Type B pancreatic cell (in vitro differentiated cells): Measurements from ENCODE around the gene PHTF2. TPM values are rescaled to one million over a fixed set of nuclear protein-coding genes. Genes with fewer than 3 reads are reported as not detected.

Experiments used
- DNase-seq: peaks from one replicate; pipeline ENCODE4 v3.0.0; 2021; ENCODE audit warnings: mixed read lengths; ENCODE audit not compliant: unreplicated experiment; ENCODE audit errors: extremely low spot score
- H3K27ac Mint-ChIP-seq: 2 replicates; pipeline ENCODE4 v1.8.0; 2021; ENCODE audit warnings: mild to moderate bottlenecking, mixed read lengths
- H3K27me3 Mint-ChIP-seq: 2 replicates; pipeline ENCODE4 v1.8.0; 2021; ENCODE audit warnings: mixed read lengths
- H3K36me3 Mint-ChIP-seq: 2 replicates; pipeline ENCODE4 v1.8.0; 2021; ENCODE audit warnings: mixed read lengths
- H3K4me1 Mint-ChIP-seq: one replicate; pipeline ENCODE4 v1.8.0; 2021; ENCODE audit warnings: mixed read lengths; ENCODE audit not compliant: unreplicated experiment
- H3K4me3 Mint-ChIP-seq: 2 replicates; pipeline ENCODE4 v1.8.0; 2021; ENCODE audit warnings: mild to moderate bottlenecking, mixed read lengths
- H3K9me3 Mint-ChIP-seq: 2 replicates; pipeline ENCODE4 v1.8.0; 2021; ENCODE audit warnings: mixed read lengths
- CTCF ChIP-seq: fragments of 200-600 bp; sonication (generic); conservative IDR thresholded peaks from 2 replicates; pipeline ENCODE4 v1.5.0; 2021; ENCODE audit warnings: antibody characterized with exemption, mild to moderate bottlenecking
- total RNA-seq: library from RNA; stranded (reverse); gene quantifications from 2 replicates; pipeline ENCODE4 v1.2.1, GENCODE V29; 2021; ENCODE audit warnings: low replicate concordance

PHTF2 gene
- total RNA-seq, 1 donor from 2014 or later = 18.6 TPM

- no peak for TF ChIP-seq CTCF
- H3K4me1 Mint-ChIP-seq = peaks cover 27% of the 10 kb centered on the region
- peak overlapping the region; percentile 8 for H3K27ac Mint-ChIP-seq
- H3K36me3 Mint-ChIP-seq = peaks cover 12% of the 10 kb centered on the region
- peak overlapping the region; percentile 93 for H3K4me3 Mint-ChIP-seq
- H3K27me3 Mint-ChIP-seq = no peaks in the 10 kb centered on the region
- no peaks in the 10 kb centered on the region for H3K9me3 Mint-ChIP-seq
- no peak for DNase-seq
These were observed 2.5 kb upstream of the PHTF2 start for GRCh38 chr7:77796109-77796508.

GRCh38 chr7:77796960-77797359, 1.6 kb upstream of the PHTF2 start:
- Mint-ChIP-seq H3K27ac (peak overlapping the region; percentile 92), H3K27me3 (no peaks in the 10 kb centered on the region), H3K4me3 (peak overlapping the region; percentile 93), H3K36me3 (peaks cover 12% of the 10 kb centered on the region), H3K4me1 (peaks cover 27% of the 10 kb centered on the region), H3K9me3 (no peaks in the 10 kb centered on the region)
- no peak for DNase-seq
- no peak for TF ChIP-seq CTCF

GRCh38 chr7:77797734-77798393, 709 bp upstream of the PHTF2 start:
- DNase-seq = no peak
- Mint-ChIP-seq H3K4me3 (peak overlapping the region; percentile 93), H3K4me1 (peaks cover 27% of the 10 kb centered on the region), H3K36me3 (peaks cover 12% of the 10 kb centered on the region), H3K27me3 (no peaks in the 10 kb centered on the region), H3K9me3 (no peaks in the 10 kb centered on the region), H3K27ac (peak overlapping the region; percentile 92)
- TF ChIP-seq CTCF = no peak

GRCh38 chr7:77799078-77799964, 748 bp downstream of the PHTF2 start:
- peak overlapping the region; percentile 92 for H3K27ac Mint-ChIP-seq
- H3K36me3 Mint-ChIP-seq = peaks cover 6% of the 10 kb centered on the region
- peak overlapping the region; percentile 93 for H3K4me3 Mint-ChIP-seq
- DNase-seq = peak; percentile 75
- no peaks in the 10 kb centered on the region for H3K27me3 Mint-ChIP-seq
- TF ChIP-seq CTCF = peak; percentile 23
- H3K4me1 Mint-ChIP-seq = peaks cover 22% of the 10 kb centered on the region
- H3K9me3 Mint-ChIP-seq = peaks cover 6% of the 10 kb centered on the region

- no peak for DNase-seq
These were observed 1.6 kb downstream of the PHTF2 start for GRCh38 chr7:77800158-77800557.

More at GRCh38 chr7:77800158-77800557, 1.6 kb downstream of the PHTF2 start:
- peaks cover 8% of the 10 kb centered on the region for H3K9me3 Mint-ChIP-seq
- H3K36me3 Mint-ChIP-seq = peaks cover 8% of the 10 kb centered on the region
- H3K27ac Mint-ChIP-seq = peak overlapping the region; percentile 92
- H3K4me3 Mint-ChIP-seq = peak overlapping the region; percentile 93
- no peaks in the 10 kb centered on the region for H3K27me3 Mint-ChIP-seq
- peaks cover 16% of the 10 kb centered on the region for H3K4me1 Mint-ChIP-seq
- TF ChIP-seq CTCF = no peak
